H1 (cell line): Measurements from ENCODE around the gene UGT1A8. TPM values are rescaled to one million over a fixed set of nuclear protein-coding genes. Genes with fewer than 3 reads are reported as not detected.

Source experiments
- ASH2L ChIP-seq: fragments of 200-600, 300-600 bp; sonication (generic); IDR thresholded peaks from one replicate; pipeline ENCODE4 v1.7.1; 2017; ENCODE audit warnings: low read length
- MAX ChIP-seq: IDR thresholded peaks from 2 replicates; pipeline ENCODE4 v1.6.1; 2012; ENCODE audit warnings: inconsistent platforms
- polyA plus RNA-seq, 7 experiments: library from polyadenylated mRNA; depleted of rRNA in 3 of 7; stranded (reverse) in 5 of 7; unstranded in 2 of 7; fragments of >200 nt in 5 of 7; fragments of 200-250 nt in 2 of 7; gene quantifications; 1 replicate in 5 of 7; 2 replicates in 1 of 7; 4 replicates in 1 of 7; pipeline versions ENCODE4 v1.2.1 to v1.2.3, GENCODE V29; 2011 to 2013; ENCODE audit warnings: missing spikeins in 2 of 7, mixed read lengths in 2 of 7
- total RNA-seq: library from RNA; stranded (reverse); fragmentation: NEBNext Ultra II Directional; extraction: Animal tissue kit (Norgen Biotek cat#: 25700); gene quantifications from 2 replicates; pipeline ENCODE4 v1.2.1, GENCODE V29; 2021

Gene UGT1A8
- total and polyA plus RNA-seq, 2 of the 8 experiments (the other 6 are each of a cell fraction or from before 2014, with no cell fraction given): not detected

GRCh38 chr2:233692648-233693047 lies 75.2 kb downstream of the UGT1A8 start, which contains the start of gene UGT1A6 (continued):
- no peak for TF ChIP-seq ASH2L
- TF ChIP-seq MAX: no peak
